ENCODE measurements around the gene RPS16. TPM values are rescaled to one million over a fixed set of nuclear protein-coding genes. Genes with fewer than 3 reads are reported as not detected.

Gene RPS16
- total and polyA plus RNA-seq, 2 of the 13 experiments (the other 11 are each of a cell fraction or from before 2014, with no cell fraction given): 488 to 2,583 TPM

DNA sequence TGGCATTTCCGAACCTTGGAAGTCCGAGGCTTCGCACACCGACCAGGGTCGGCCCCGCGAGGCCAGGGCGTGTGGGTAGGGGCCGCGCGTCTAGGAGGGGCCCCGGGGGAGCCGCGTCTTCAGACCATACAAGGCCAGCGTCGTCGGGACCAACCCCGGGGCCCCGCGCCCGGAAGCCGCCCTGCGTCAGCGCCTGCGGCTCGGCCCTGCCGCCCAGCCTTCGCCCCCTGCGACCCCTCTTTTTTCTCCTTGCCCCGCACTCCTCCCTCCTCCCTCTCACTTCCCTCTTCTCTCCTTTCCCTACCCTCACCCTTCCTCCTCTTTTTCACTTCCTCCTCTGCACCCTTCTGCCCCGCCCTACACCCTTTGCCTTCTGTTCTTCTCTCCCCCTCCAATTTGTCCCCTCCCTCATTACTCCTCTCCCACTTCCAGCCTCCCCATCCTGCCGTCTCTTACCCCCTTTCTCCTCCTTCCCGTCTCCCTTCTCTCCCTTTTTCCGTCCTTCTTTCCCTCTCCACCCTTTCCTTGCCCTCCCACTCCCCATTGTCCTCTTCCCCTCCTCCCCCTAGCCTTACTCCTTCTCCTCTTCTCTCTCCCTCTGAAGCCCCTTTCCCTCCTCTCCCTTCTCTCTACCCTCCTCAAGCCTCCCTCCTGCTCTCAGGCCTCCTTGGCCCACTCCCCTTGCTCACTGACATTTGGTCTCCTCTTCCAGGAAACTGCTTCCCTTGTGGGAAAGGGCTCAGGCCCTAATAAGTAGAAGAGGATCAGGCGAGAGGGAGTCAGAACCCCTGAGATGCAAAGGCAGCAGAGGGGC lies 25.5 kb downstream of the RPS16 start (continued):
- TF ChIP-seq, protein P1, sequence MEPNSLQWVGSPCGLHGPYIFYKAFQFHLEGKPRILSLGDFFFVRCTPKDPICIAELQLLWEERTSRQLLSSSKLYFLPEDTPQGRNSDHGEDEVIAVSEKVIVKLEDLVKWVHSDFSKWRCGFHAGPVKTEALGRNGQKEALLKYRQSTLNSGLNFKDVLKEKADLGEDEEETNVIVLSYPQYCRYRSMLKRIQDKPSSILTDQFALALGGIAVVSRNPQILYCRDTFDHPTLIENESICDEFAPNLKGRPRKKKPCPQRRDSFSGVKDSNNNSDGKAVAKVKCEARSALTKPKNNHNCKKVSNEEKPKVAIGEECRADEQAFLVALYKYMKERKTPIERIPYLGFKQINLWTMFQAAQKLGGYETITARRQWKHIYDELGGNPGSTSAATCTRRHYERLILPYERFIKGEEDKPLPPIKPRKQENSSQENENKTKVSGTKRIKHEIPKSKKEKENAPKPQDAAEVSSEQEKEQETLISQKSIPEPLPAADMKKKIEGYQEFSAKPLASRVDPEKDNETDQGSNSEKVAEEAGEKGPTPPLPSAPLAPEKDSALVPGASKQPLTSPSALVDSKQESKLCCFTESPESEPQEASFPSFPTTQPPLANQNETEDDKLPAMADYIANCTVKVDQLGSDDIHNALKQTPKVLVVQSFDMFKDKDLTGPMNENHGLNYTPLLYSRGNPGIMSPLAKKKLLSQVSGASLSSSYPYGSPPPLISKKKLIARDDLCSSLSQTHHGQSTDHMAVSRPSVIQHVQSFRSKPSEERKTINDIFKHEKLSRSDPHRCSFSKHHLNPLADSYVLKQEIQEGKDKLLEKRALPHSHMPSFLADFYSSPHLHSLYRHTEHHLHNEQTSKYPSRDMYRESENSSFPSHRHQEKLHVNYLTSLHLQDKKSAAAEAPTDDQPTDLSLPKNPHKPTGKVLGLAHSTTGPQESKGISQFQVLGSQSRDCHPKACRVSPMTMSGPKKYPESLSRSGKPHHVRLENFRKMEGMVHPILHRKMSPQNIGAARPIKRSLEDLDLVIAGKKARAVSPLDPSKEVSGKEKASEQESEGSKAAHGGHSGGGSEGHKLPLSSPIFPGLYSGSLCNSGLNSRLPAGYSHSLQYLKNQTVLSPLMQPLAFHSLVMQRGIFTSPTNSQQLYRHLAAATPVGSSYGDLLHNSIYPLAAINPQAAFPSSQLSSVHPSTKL (CRISPR knock-in tag; IDR thresholded peaks at IDR 0.05): 0 out of 2 replicates have a peak, but pooled peaks have one; percentile 24
- no peak for TF ChIP-seq SOX13 (IDR thresholded peaks at IDR 0.05)
- no peak for TF ChIP-seq SOX13 (CRISPR knock-in tag; conservative IDR thresholded peaks at IDR 0.05 in 1 of 2, IDR thresholded peaks at IDR 0.05 in 1 of 2)
- no peak for TF ChIP-seq HOXA5 (CRISPR knock-in tag; IDR thresholded peaks at IDR 0.05)
- TF ChIP-seq ZNF12 (CRISPR knock-in tag; IDR thresholded peaks at IDR 0.05): no peak
- no peak; the same call in 1 of the 2 replicates for TF ChIP-seq ZNF501 (CRISPR knock-in tag; IDR thresholded peaks at IDR 0.05)
- TF ChIP-seq, protein P2, sequence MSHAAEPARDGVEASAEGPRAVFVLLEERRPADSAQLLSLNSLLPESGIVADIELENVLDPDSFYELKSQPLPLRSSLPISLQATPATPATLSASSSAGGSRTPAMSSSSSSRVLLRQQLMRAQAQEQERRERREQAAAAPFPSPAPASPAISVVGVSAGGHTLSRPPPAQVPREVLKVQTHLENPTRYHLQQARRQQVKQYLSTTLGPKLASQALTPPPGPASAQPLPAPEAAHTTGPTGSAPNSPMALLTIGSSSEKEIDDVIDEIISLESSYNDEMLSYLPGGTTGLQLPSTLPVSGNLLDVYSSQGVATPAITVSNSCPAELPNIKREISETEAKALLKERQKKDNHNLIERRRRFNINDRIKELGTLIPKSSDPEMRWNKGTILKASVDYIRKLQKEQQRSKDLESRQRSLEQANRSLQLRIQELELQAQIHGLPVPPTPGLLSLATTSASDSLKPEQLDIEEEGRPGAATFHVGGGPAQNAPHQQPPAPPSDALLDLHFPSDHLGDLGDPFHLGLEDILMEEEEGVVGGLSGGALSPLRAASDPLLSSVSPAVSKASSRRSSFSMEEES (CRISPR knock-in tag; IDR thresholded peaks at IDR 0.05): no peak
- no peak for TF ChIP-seq JUND (CRISPR knock-in tag; IDR thresholded peaks at IDR 0.05)
- TF ChIP-seq, protein P3, sequence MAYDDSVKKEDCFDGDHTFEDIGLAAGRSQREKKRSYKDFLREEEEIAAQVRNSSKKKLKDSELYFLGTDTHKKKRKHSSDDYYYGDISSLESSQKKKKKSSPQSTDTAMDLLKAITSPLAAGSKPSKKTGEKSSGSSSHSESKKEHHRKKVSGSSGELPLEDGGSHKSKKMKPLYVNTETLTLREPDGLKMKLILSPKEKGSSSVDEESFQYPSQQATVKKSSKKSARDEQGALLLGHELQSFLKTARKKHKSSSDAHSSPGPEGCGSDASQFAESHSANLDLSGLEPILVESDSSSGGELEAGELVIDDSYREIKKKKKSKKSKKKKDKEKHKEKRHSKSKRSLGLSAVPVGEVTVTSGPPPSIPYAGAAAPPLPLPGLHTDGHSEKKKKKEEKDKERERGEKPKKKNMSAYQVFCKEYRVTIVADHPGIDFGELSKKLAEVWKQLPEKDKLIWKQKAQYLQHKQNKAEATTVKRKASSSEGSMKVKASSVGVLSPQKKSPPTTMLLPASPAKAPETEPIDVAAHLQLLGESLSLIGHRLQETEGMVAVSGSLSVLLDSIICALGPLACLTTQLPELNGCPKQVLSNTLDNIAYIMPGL (CRISPR knock-in tag; IDR thresholded peaks at IDR 0.05; ENCODE audit: borderline replicate concordance in 1 of 2, low read depth in 1 of 2): peak; percentile 40 to 54; a peak in 1 of 4 replicates
- TF ChIP-seq KDM4B (CRISPR knock-in tag; IDR thresholded peaks at IDR 0.05): no peak
- TF ChIP-seq MYNN (CRISPR knock-in tag; IDR thresholded peaks at IDR 0.05; ENCODE audit: low read depth): no peak
- TF ChIP-seq GATAD1 (CRISPR knock-in tag; IDR thresholded peaks at IDR 0.05): 0 out of 2 replicates have a peak, but pooled peaks have one; percentile 11
- TF ChIP-seq, protein P4, sequence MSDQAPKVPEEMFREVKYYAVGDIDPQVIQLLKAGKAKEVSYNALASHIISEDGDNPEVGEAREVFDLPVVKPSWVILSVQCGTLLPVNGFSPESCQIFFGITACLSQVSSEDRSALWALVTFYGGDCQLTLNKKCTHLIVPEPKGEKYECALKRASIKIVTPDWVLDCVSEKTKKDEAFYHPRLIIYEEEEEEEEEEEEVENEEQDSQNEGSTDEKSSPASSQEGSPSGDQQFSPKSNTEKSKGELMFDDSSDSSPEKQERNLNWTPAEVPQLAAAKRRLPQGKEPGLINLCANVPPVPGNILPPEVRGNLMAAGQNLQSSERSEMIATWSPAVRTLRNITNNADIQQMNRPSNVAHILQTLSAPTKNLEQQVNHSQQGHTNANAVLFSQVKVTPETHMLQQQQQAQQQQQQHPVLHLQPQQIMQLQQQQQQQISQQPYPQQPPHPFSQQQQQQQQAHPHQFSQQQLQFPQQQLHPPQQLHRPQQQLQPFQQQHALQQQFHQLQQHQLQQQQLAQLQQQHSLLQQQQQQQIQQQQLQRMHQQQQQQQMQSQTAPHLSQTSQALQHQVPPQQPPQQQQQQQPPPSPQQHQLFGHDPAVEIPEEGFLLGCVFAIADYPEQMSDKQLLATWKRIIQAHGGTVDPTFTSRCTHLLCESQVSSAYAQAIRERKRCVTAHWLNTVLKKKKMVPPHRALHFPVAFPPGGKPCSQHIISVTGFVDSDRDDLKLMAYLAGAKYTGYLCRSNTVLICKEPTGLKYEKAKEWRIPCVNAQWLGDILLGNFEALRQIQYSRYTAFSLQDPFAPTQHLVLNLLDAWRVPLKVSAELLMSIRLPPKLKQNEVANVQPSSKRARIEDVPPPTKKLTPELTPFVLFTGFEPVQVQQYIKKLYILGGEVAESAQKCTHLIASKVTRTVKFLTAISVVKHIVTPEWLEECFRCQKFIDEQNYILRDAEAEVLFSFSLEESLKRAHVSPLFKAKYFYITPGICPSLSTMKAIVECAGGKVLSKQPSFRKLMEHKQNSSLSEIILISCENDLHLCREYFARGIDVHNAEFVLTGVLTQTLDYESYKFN (CRISPR knock-in tag; conservative IDR thresholded peaks at IDR 0.05): peak; percentile 37
- TF ChIP-seq, protein P5, sequence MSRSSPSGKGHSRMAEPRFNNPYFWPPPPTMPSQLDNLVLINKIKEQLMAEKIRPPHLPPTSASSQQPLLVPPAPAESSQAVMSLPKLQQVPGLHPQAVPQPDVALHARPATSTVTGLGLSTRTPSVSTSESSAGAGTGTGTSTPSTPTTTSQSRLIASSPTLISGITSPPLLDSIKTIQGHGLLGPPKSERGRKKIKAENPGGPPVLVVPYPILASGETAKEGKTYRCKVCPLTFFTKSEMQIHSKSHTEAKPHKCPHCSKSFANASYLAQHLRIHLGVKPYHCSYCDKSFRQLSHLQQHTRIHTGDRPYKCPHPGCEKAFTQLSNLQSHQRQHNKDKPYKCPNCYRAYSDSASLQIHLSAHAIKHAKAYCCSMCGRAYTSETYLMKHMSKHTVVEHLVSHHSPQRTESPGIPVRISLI (CRISPR knock-in tag; IDR thresholded peaks at IDR 0.05; ENCODE audit: borderline replicate concordance): no peak
- TF ChIP-seq, protein P6, sequence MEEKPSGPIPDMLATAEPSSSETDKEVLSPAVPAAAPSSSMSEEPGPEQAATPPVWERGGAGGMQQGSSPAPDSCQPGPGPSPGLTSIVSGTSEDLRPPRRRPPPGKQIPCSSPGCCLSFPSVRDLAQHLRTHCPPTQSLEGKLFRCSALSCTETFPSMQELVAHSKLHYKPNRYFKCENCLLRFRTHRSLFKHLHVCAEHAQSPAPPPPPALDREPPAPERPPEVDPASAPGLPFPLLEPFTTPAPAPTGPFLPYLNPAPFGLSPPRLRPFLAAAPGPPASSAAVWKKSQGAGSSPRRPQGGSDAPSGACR (CRISPR knock-in tag; IDR thresholded peaks at IDR 0.05): no peak

Data from HepG2 (cell line).